Progenitor cell of endocrine pancreas (in vitro differentiated cells): Measurements from ENCODE around the gene PTCD1. TPM values are rescaled to one million over a fixed set of nuclear protein-coding genes. Genes with fewer than 3 reads are reported as not detected.
A peak's percentile ranks its signal among the peaks of the same experiment; 100 is the strongest.

Source experiments
- DNase-seq: peaks from one replicate; pipeline ENCODE4 v3.0.0; 2021; ENCODE audit warnings: low spot score; ENCODE audit not compliant: unreplicated experiment
- H3K27ac Mint-ChIP-seq: 2 replicates; pipeline ENCODE4 v1.8.0; 2021; ENCODE audit warnings: mild to moderate bottlenecking, moderate library complexity, mixed read lengths
- H3K27me3 Mint-ChIP-seq: 2 replicates; pipeline ENCODE4 v1.8.0; 2021; ENCODE audit warnings: mixed read lengths
- H3K36me3 Mint-ChIP-seq: 2 replicates; pipeline ENCODE4 v1.8.0; 2022; ENCODE audit warnings: mixed read lengths; ENCODE audit not compliant: insufficient read depth
- H3K4me1 Mint-ChIP-seq: 2 replicates; pipeline ENCODE4 v1.8.0; 2021; ENCODE audit warnings: low read depth, mixed read lengths
- H3K4me3 Mint-ChIP-seq: 2 replicates; pipeline ENCODE4 v1.8.0; 2021; ENCODE audit warnings: low read depth, mild to moderate bottlenecking, moderate library complexity, mixed read lengths
- H3K9me3 Mint-ChIP-seq: 2 replicates; pipeline ENCODE4 v1.8.0; 2021; ENCODE audit warnings: low read depth, mixed read lengths
- total RNA-seq: library from RNA; stranded (reverse); gene quantifications from 2 replicates; pipeline ENCODE4 v1.2.1, GENCODE V29; 2021
- TF ChIP-seq, protein P1 (sequence below): fragments of 200-600 bp; sonication (generic); IDR thresholded peaks from one replicate; pipeline ENCODE4 v1.5.0; 2021; ENCODE audit warnings: antibody characterized with exemption, mild to moderate bottlenecking; ENCODE audit not compliant: unreplicated experiment

The PTCD1 gene
- total RNA-seq, 1 donor from 2014 or later, result 16.8 TPM

DNA sequence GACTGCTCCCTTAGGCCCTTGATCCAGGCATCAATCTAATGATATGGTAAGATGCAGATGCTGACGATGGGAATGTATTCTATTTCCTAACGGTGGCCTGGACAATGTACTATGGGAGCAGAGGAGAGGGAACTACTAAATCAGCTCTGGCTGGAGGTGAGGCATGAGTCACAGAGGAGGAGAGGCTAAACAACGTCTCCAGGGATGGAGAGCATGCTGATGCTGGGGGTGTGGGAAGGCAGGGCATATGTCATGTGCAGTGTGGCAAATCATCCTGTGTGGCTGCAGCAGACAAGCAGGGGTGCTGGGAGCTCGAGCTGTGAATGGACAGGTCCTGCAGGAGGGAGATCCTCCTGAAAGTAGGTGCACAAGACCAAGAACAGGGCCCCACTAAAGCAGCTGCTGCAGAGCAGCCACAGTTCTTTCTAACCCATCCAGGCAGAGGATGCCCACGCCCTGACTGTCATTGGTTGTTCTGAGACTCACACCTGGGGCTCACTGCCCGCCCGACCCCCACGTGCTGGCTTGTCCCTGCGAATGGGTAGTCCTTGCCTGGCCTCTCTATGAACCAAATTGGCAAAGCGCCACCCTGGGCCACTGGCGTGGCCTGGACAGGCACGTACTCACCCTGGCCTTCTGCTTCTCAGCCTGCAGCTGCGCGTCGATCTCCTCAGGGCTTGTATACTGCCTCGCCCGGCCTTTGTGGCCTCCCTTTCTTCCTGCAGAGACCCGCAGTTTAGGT, 34.2 kb downstream of the PTCD1 start:
- TF ChIP-seq, protein P1, sequence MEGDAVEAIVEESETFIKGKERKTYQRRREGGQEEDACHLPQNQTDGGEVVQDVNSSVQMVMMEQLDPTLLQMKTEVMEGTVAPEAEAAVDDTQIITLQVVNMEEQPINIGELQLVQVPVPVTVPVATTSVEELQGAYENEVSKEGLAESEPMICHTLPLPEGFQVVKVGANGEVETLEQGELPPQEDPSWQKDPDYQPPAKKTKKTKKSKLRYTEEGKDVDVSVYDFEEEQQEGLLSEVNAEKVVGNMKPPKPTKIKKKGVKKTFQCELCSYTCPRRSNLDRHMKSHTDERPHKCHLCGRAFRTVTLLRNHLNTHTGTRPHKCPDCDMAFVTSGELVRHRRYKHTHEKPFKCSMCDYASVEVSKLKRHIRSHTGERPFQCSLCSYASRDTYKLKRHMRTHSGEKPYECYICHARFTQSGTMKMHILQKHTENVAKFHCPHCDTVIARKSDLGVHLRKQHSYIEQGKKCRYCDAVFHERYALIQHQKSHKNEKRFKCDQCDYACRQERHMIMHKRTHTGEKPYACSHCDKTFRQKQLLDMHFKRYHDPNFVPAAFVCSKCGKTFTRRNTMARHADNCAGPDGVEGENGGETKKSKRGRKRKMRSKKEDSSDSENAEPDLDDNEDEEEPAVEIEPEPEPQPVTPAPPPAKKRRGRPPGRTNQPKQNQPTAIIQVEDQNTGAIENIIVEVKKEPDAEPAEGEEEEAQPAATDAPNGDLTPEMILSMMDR, result no peak
- peak overlapping the region; percentile 48 for H3K27ac Mint-ChIP-seq
- no peaks in the 10 kb centered on the region for H3K27me3 Mint-ChIP-seq
- no peaks in the 10 kb centered on the region for H3K9me3 Mint-ChIP-seq
- DNase-seq, result no peak
- no peak overlapping the region for H3K4me3 Mint-ChIP-seq
- peaks cover 21% of the 10 kb centered on the region for H3K36me3 Mint-ChIP-seq
- H3K4me1 Mint-ChIP-seq, result peaks cover 19% of the 10 kb centered on the region

DNA sequence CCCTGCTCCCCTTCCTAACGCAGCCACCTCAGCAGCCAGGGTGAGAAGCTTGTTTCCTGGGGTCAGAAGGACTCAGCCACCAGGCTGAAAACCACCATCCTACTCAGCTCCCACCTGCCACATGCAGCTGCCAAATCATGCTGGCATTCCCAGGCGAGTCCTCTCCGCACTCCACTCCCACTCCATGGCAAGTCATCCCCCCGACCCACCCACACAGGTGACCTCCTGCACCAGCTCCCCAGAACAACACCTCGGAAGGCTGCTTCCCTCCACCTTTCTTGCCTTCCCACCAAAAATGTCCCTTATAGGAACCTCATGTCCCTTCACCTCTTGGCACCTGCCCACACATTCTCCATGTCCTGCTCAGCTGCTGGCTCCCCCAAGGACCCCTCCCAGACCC, 34.8 kb downstream of the PTCD1 start:
- H3K27me3 Mint-ChIP-seq, result no peaks in the 10 kb centered on the region
- TF ChIP-seq, protein P1, result no peak
- H3K4me1 Mint-ChIP-seq, result peaks cover 14% of the 10 kb centered on the region
- peaks cover 21% of the 10 kb centered on the region for H3K36me3 Mint-ChIP-seq
- no peak for DNase-seq
- H3K4me3 Mint-ChIP-seq, result no peak overlapping the region
- no peaks in the 10 kb centered on the region for H3K9me3 Mint-ChIP-seq
- H3K27ac Mint-ChIP-seq, result peak overlapping the region; percentile 48

DNA sequence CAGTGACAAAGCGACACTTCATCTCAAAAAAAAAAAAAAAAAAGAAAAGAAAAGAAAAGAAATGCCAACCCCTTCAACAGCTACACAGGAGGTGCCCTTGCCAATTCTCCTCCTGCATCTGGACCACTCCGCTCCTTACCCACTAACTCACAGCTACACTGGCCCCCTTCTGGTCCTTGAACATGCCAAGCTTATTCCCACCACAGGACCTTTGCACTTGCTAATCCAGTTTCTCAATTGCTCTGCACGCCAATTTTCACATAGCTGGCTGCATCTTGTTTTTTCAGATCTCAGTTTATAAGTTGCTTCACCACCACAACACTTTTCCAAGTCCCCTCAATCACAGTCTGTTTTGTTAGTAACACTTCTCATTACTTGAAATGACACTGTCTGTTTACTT, 35.7 kb downstream of the PTCD1 start:
- no peak for DNase-seq
- no peak overlapping the region for H3K27ac Mint-ChIP-seq
- peaks cover 23% of the 10 kb centered on the region for H3K36me3 Mint-ChIP-seq
- peaks cover 14% of the 10 kb centered on the region for H3K4me1 Mint-ChIP-seq
- TF ChIP-seq, protein P1, result no peak
- H3K27me3 Mint-ChIP-seq, result no peaks in the 10 kb centered on the region
- H3K9me3 Mint-ChIP-seq, result no peaks in the 10 kb centered on the region
- H3K4me3 Mint-ChIP-seq, result no peak overlapping the region

DNA sequence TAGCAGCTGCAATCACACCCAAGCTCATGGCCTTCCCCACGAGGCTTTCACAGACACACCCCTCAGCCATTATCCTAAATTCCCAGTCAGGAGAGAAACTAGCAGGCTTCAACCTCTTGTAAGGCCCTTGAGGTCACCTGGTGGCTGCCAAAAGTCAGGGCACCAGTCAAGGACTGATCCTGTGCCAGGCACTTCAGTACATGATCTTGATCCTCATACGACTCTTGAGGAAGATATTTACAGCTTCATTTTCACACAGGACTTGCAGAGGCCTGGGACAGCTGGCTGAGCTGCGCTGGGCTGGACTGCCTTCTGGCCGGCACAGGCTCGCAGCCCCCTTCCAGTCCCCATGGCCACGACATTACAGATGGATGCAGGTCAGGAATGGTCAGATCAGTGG, 39.0 kb downstream of the PTCD1 start:
- H3K4me1 Mint-ChIP-seq, result no peaks in the 10 kb centered on the region
- H3K27me3 Mint-ChIP-seq, result no peaks in the 10 kb centered on the region
- H3K27ac Mint-ChIP-seq, result no peak overlapping the region
- H3K9me3 Mint-ChIP-seq, result no peaks in the 10 kb centered on the region
- no peak for DNase-seq
- peaks cover 28% of the 10 kb centered on the region for H3K36me3 Mint-ChIP-seq
- TF ChIP-seq, protein P1, result no peak
- no peak overlapping the region for H3K4me3 Mint-ChIP-seq

DNA sequence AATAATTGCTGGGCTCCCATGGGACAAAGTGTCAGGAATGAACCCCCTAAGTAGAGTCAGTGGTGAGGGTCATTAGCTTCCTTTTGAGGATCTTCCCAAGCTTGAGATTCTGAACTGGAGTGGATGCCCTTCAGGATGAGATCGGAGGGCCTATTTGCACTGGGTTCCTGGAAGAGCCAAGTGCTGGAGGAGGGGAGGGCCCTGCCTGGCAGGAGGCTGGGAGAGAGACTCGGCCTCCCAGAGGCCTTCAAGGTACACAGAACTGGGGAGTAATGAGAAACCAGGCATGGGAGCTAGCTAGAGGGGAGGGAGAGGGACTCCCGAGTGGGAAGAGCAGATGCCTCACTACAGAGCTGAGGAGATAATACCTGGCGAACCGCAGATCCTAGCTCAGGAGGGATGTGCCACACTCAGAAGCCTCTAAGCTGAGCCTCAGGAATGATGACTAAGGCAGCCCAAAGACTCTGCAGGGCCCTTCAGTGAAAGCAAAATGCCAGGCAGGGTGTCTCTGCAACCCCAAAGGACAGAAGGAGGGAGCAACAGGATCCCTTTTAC, 39.6 kb downstream of the PTCD1 start:
- no peaks in the 10 kb centered on the region for H3K9me3 Mint-ChIP-seq
- H3K36me3 Mint-ChIP-seq, result peaks cover 25% of the 10 kb centered on the region
- no peak for DNase-seq
- no peaks in the 10 kb centered on the region for H3K27me3 Mint-ChIP-seq
- no peak overlapping the region for H3K4me3 Mint-ChIP-seq
- no peak overlapping the region for H3K27ac Mint-ChIP-seq
- H3K4me1 Mint-ChIP-seq, result no peaks in the 10 kb centered on the region
- TF ChIP-seq, protein P1, result no peak
